Endothelial cell of hepatic sinusoid (primary cell): Measurements from ENCODE around the gene LDB1.

Source experiments
- in situ Hi-C: cut with HindIII; loops from 2 replicates; pipeline ENCODE4 v1.10.0; 2017; ENCODE audit warnings: low sequenced_read_pairs

Gene LDB1

GRCh38 chr10:102113956-102114857 lies 6.0 kb downstream of the LDB1 start:
- in situ Hi-C loops = no loop called here

- in situ Hi-C loops = no loop called here
Observed at GRCh38 chr10:102113261-102113955, 6.8 kb downstream of the LDB1 start.

GRCh38 chr10:102112210-102112817 lies 7.9 kb downstream of the LDB1 start:
- in situ Hi-C loops = no loop called here

GRCh38 chr10:102111276-102111675 lies 8.9 kb downstream of the LDB1 start:
- in situ Hi-C loops = no loop called here

GRCh38 chr10:102109166-102110116 lies 10.7 kb downstream of the LDB1 start:
- in situ Hi-C loops = no loop called here

- in situ Hi-C loops = no loop called here
Observed at GRCh38 chr10:102106998-102107397, 13.2 kb downstream of the LDB1 start.

- in situ Hi-C loops = loop anchor here (5.0 kb wide), 1 partner anchor 75 kb away; no protein-coding TSS in a partner anchor
Observed at GRCh38 chr10:102102421-102102820, 17.7 kb downstream of the LDB1 start.

GRCh38 chr10:102101152-102101551 lies 19.0 kb downstream of the LDB1 start:
- in situ Hi-C loops = loop anchor here (5.0 kb wide), 1 partner anchor 74 kb away; no protein-coding TSS in a partner anchor

GRCh38 chr10:102096449-102096848 lies 23.7 kb downstream of the LDB1 start:
- in situ Hi-C loops = loop anchor here (5.0 kb wide), 1 partner anchor 51 kb away; no protein-coding TSS in a partner anchor

GRCh38 chr10:102090772-102091171 lies 29.4 kb downstream of the LDB1 start:
- in situ Hi-C loops = no loop called here

- in situ Hi-C loops = no loop called here
Observed at GRCh38 chr10:102086196-102086595, 34.0 kb downstream of the LDB1 start.

GRCh38 chr10:102085336-102085735 lies 34.8 kb downstream of the LDB1 start:
- in situ Hi-C loops = no loop called here

GRCh38 chr10:102083541-102083940 lies 36.6 kb downstream of the LDB1 start:
- in situ Hi-C loops = loop anchor here (5.0 kb wide), 1 partner anchor 86 kb away; no protein-coding TSS in a partner anchor

- in situ Hi-C loops = no loop called here
Observed at GRCh38 chr10:102072673-102073527, 47.3 kb downstream of the LDB1 start.

- in situ Hi-C loops = no loop called here
Observed at GRCh38 chr10:102069071-102069470, 51.1 kb downstream of the LDB1 start.

GRCh38 chr10:102068216-102068615 lies 52.0 kb downstream of the LDB1 start:
- in situ Hi-C loops = no loop called here

- in situ Hi-C loops = no loop called here
Observed at GRCh38 chr10:102067091-102067916, 52.9 kb downstream of the LDB1 start.

- in situ Hi-C loops = no loop called here
Observed at GRCh38 chr10:102066399-102067088, 53.6 kb downstream of the LDB1 start.
